Right lobe of liver (tissue), 6 donors: ENCODE results near the gene NR1D2. TPM values are rescaled to one million over a fixed set of nuclear protein-coding genes. Genes with fewer than 3 reads are reported as not detected.

Experiments
- ATAC-seq, 4 donors: fragments of 200-7000 bp; cut with Tn5 transposase; one replicate each; pipeline ENCODE4 v1.9.1; 2020; ENCODE audit warnings: mild to moderate bottlenecking in 4 of 4, moderate library complexity in 4 of 4
- DNase-seq, 3 donors: peaks; one replicate each; pipeline ENCODE4 v3.0.0-alpha.2; 2020
- H3K27ac ChIP-seq, 3 donors: fragments of 200-600 bp; one replicate each; pipeline ENCODE4 v1.8.0; 2022
- H3K27me3 ChIP-seq, 2 donors: fragments of 200-600 bp; one replicate each; pipeline ENCODE4 v1.8.0; 2022
- H3K36me3 ChIP-seq, 4 donors: fragments of 200-600 bp; sonication (generic) in 1 of 4; one replicate each; pipeline versions ENCODE4 v1.5.1 to v1.8.0; 2017 to 2022; ENCODE audit warnings: control low read depth in 1 of 4
- H3K4me1 ChIP-seq, 4 donors: fragments of 200-600 bp; sonication (generic) in 1 of 4; one replicate each; pipeline versions ENCODE4 v1.5.1 to v1.8.0; 2017 to 2022; ENCODE audit warnings: control low read depth in 1 of 4
- H3K4me3 ChIP-seq, 3 donors: fragments of 200-600 bp; one replicate each; pipeline ENCODE4 v1.8.0; 2022
- H3K9me3 ChIP-seq, 4 donors: fragments of 200-600 bp; sonication (generic) in 1 of 4; one replicate each; pipeline versions ENCODE4 v1.5.1 to v1.8.0; 2017 to 2022; ENCODE audit warnings: control low read depth in 1 of 4
- POLR2A ChIP-seq: fragments of 450-650 bp; IDR thresholded peaks from one replicate; pipeline ENCODE4 v1.6.1; 2017; ENCODE audit warnings: antibody characterized with exemption, mild to moderate bottlenecking
- WGBS: methylation state at CpG from one replicate; pipeline ENCODE4 v1.1.6; 2018; ENCODE audit warnings: low coverage, low lambda C conversion rate; ENCODE audit not compliant: insufficient coverage; ENCODE audit errors: missing lambda C conversion rate; 5-methylcytosine and 5-hydroxymethylcytosine counted together
- intact Hi-C, 2 donors: fragments of 100-400 bp; cut with DNase I; formaldehyde crosslinking; loops; one replicate each; pipeline versions ENCODE4 v1.11.2 to v1.14.1; 2022
- total RNA-seq, 6 experiments: library from RNA; depleted of rRNA in 2 of 6; stranded (reverse); fragments of >200 nt in 2 of 6; fragmentation: NEBNext Ultra II Directional in 3 of 6; extraction: Animal tissue kit (Norgen Biotek cat#: 25700) in 3 of 6; gene quantifications; one replicate each; pipeline versions ENCODE4 v1.1.0 to v1.2.4, GENCODE V29; 2016 to 2023
- TF ChIP-seq, protein P1 (sequence below), 4 donors: fragments of 200-600 bp in 3 of 4; fragments of 450-650 bp in 1 of 4; IDR thresholded peaks; one replicate each; pipeline versions ENCODE4 v1.5.1 to v1.8.0; 2016 to 2022; ENCODE audit warnings: antibody characterized with exemption in 4 of 4, mild to moderate bottlenecking in 2 of 4
- donor health status: DM: no; HTN: yes; CAD: no.
- donor health status: DM: no; HTN: no; CAD: no.
- donor health status: DM: no; HTN: no; CAD: no.
- donor health status: DM: no; HTN: yes; CAD: no.
- donor health status: DM: no; HTN: yes; CAD: no.

NR1D2 gene
- total RNA-seq, 6 experiments from 2014 or later: 13.0 to 34.8 (median 18.2) TPM

DNA sequence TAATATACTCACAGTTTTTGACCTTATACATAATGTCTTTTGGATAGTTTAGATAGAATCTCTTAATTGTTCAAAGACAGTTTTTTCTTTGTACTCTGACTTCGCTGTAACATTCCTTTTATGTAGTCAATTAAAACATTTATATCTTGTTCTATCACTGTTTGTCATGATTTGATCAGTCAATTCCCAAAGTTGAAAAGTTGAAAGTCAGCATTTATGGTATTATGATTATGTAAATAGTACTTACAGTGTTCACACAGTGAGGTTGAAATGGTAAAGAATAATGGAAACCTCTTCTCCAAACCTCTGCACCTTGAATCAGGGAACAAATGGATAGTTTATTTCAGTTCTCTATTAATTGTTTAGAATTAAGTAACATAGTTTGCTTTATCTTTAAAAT lies 26.6 kb downstream of the NR1D2 start:
- TF ChIP-seq, protein P1, sequence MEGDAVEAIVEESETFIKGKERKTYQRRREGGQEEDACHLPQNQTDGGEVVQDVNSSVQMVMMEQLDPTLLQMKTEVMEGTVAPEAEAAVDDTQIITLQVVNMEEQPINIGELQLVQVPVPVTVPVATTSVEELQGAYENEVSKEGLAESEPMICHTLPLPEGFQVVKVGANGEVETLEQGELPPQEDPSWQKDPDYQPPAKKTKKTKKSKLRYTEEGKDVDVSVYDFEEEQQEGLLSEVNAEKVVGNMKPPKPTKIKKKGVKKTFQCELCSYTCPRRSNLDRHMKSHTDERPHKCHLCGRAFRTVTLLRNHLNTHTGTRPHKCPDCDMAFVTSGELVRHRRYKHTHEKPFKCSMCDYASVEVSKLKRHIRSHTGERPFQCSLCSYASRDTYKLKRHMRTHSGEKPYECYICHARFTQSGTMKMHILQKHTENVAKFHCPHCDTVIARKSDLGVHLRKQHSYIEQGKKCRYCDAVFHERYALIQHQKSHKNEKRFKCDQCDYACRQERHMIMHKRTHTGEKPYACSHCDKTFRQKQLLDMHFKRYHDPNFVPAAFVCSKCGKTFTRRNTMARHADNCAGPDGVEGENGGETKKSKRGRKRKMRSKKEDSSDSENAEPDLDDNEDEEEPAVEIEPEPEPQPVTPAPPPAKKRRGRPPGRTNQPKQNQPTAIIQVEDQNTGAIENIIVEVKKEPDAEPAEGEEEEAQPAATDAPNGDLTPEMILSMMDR (IDR thresholded peaks at IDR 0.05): no peak
- no peak for TF ChIP-seq POLR2A
- ATAC-seq (no peak), DNase-seq (no peak)
- intact Hi-C loops: no loop called here
- Histone ChIP-seq H3K9me3 (no peaks in the 10 kb centered on the region), H3K4me3 (no peak overlapping the region), H3K36me3 (peaks cover 0 to 35% (median 11%) of the 10 kb centered on the region in 4 donors), H3K27ac (no peak overlapping the region), H3K4me1 (no peaks in the 10 kb centered on the region), H3K27me3 (no peaks in the 10 kb centered on the region)
- 100% methylated on average over 1 of the region's 1 CpG for WGBS

DNA sequence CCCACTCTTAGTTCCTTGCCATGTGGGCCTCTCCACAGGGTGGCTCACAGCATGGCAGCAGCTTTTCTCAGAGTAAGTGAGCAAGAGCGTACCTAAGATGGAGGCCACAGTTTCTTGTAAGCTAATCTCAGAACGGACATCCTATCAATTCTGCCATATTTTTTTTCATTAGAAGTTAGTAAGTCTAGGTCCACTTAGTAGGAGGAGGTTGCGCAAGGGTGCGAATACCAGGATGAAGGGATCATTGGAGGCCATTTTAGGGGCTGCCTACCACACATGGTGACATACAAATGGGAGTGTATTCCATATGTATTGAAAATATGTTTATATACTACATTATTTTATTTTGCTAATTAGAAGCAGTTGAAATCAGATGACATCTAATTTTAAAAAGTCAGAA lies 31.5 kb downstream of the NR1D2 start:
- H3K36me3 ChIP-seq: peaks cover 0 to 27% (median 1%) of the 10 kb centered on the region in 4 donors
- no peak for ATAC-seq
- WGBS: 65% methylated on average over 2 of the region's 4 CpGs

DNA sequence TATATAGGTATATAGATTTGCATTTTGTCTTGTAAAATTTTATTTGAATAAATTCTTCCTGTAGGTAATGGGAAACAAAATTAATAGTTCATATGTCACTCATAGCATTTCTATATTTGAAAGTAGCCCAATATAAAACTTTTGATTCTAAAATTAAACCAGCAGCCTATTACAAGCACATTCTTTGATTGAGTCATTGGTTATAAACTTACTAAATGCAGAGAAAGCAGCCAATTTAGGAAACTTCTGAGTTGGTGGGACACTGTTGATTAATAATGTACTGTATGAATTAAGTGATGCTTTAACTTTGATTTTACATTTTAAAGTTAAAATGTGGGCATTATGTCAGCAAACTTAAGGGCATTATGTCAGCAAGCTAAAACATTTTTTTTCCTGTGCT lies 34.5 kb downstream of the NR1D2 start:
- Histone ChIP-seq H3K27ac (no peak overlapping the region), H3K4me3 (no peak overlapping the region), H3K4me1 (no peaks in the 10 kb centered on the region), H3K9me3 (no peaks in the 10 kb centered on the region), H3K27me3 (no peaks in the 10 kb centered on the region), H3K36me3 (peaks cover 0 to 11% (median 1%) of the 10 kb centered on the region in 4 donors)
- intact Hi-C loops: no loop called here
- DNase-seq (no peak), ATAC-seq (no peak)
- TF ChIP-seq POLR2A: no peak
- TF ChIP-seq, protein P1 (IDR thresholded peaks at IDR 0.05): no peak

More for the DNA sequence above, 31.5 kb downstream of the NR1D2 start:
- intact Hi-C loops: no loop called here
- DNase-seq: no peak
- TF ChIP-seq, protein P1 (IDR thresholded peaks at IDR 0.05): no peak
- no peak for TF ChIP-seq POLR2A
- Histone ChIP-seq H3K4me3 (no peak overlapping the region), H3K9me3 (no peaks in the 10 kb centered on the region), H3K27me3 (no peaks in the 10 kb centered on the region), H3K27ac (no peak overlapping the region), H3K4me1 (no peaks in the 10 kb centered on the region)

DNA sequence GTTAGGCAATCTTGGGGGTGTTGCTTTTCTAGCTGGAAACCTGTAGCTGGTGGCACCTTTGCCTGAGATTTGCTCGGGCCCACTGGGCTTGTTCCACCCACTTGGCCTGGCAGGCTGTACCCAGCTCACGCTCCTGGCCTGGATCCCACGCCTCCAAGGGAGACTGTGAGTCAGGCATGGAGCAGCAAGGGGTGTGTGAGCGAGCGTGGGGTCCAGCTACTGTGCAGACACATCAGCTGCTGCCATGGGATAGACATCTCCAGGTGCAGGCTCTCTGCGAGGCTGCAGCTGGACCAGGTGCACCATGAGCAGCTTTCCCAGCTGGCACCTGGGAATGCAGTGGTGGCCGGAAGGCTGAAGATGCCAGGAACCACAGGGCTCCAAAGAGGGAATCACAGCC lies 36.0 kb downstream of the NR1D2 start:
- Histone ChIP-seq H3K9me3 (no peaks in the 10 kb centered on the region), H3K27ac (no peak overlapping the region), H3K36me3 (peaks cover 0 to 11% (median 1%) of the 10 kb centered on the region in 4 donors), H3K4me3 (no peak overlapping the region), H3K27me3 (no peaks in the 10 kb centered on the region), H3K4me1 (no peaks in the 10 kb centered on the region)
- intact Hi-C loops: no loop called here
- WGBS: 63% methylated on average over 1 of the region's 7 CpGs
- peak in 1 of 4 donors; percentile 11 for ATAC-seq
- no peak for DNase-seq
- TF ChIP-seq, protein P1 (IDR thresholded peaks at IDR 0.05): no peak
- no peak for TF ChIP-seq POLR2A

DNA sequence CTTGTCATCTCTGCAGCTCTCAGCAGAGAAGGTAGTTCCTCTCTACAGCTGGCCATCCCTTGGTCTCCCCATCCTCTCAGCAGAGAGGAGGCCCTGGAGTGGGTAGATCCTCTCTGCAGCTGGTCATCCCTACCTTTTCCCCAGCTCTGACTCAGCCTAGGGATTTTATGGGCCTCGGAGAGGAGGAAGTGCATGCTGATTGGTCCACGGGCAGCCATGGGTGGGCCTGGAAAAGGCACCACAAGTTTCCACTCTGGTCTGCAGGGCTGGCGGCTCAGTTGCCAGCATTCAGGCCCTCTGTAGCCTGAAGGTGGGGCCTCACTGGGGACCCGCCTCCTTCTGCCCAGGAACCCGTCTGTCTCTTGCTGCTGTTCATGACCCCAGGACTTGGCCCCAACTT lies 36.9 kb downstream of the NR1D2 start:
- no peak for DNase-seq
- no peaks in the 10 kb centered on the region for H3K27me3 ChIP-seq
- WGBS: no CpG with 5 or more reads among the region's 5 CpGs
- no peak overlapping the region for H3K27ac ChIP-seq
- H3K36me3 ChIP-seq: peaks cover 0 to 11% (median 1%) of the 10 kb centered on the region in 4 donors
- intact Hi-C loops: no loop called here
- H3K4me1 ChIP-seq: no peaks in the 10 kb centered on the region
- ATAC-seq: peak in 3 of 4 donors; percentile 18 to 51 (median 38)
- no peak for TF ChIP-seq POLR2A
- TF ChIP-seq, protein P1 (IDR thresholded peaks at IDR 0.05): no peak
- H3K4me3 ChIP-seq: no peak overlapping the region
- no peaks in the 10 kb centered on the region for H3K9me3 ChIP-seq
